GM13976 (cell line): Measurements from ENCODE around the gene CNTN6.

Experiments used
- DNase-seq: peaks from one replicate; pipeline ENCODE4 v3.0.0; 2012; ENCODE audit warnings: low spot score
- in situ Hi-C: fragments of 300-500 bp; cut with MboI; formaldehyde crosslinking; loops from one replicate; pipeline ENCODE4 v1.12.0; 2022; ENCODE audit warnings: low sequenced_read_pairs, mixed read lengths, inconsistent platforms; ENCODE audit not compliant: unreplicated experiment
- TF ChIP-seq, protein P1 (sequence below): IDR thresholded peaks from 2 replicates; pipeline ENCODE4 v1.5.1; 2012; ENCODE audit warnings: borderline replicate concordance, mild to moderate bottlenecking; ENCODE audit not compliant: insufficient read depth; ENCODE audit errors: extremely low read depth, missing control alignments, control extremely low read depth

The CNTN6 gene

GRCh38 chr3:1079662-1080061 is 13.2 kb upstream of the CNTN6 start:
- TF ChIP-seq, protein P1, sequence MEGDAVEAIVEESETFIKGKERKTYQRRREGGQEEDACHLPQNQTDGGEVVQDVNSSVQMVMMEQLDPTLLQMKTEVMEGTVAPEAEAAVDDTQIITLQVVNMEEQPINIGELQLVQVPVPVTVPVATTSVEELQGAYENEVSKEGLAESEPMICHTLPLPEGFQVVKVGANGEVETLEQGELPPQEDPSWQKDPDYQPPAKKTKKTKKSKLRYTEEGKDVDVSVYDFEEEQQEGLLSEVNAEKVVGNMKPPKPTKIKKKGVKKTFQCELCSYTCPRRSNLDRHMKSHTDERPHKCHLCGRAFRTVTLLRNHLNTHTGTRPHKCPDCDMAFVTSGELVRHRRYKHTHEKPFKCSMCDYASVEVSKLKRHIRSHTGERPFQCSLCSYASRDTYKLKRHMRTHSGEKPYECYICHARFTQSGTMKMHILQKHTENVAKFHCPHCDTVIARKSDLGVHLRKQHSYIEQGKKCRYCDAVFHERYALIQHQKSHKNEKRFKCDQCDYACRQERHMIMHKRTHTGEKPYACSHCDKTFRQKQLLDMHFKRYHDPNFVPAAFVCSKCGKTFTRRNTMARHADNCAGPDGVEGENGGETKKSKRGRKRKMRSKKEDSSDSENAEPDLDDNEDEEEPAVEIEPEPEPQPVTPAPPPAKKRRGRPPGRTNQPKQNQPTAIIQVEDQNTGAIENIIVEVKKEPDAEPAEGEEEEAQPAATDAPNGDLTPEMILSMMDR: no peak
- DNase-seq: no peak
- in situ Hi-C loops: no loop called here

GRCh38 chr3:1082108-1082507 is 10.7 kb upstream of the CNTN6 start:
- peak; percentile 15 for DNase-seq
- in situ Hi-C loops: no loop called here
- TF ChIP-seq, protein P1: peak; percentile 64

- TF ChIP-seq, protein P1: no peak
- no peak for DNase-seq
- in situ Hi-C loops: no loop called here
Observed at GRCh38 chr3:1087066-1087560, 5.7 kb upstream of the CNTN6 start.

- in situ Hi-C loops: no loop called here
- TF ChIP-seq, protein P1: no peak
- DNase-seq: no peak
Observed at GRCh38 chr3:1088503-1088902, 4.3 kb upstream of the CNTN6 start.

DNA sequence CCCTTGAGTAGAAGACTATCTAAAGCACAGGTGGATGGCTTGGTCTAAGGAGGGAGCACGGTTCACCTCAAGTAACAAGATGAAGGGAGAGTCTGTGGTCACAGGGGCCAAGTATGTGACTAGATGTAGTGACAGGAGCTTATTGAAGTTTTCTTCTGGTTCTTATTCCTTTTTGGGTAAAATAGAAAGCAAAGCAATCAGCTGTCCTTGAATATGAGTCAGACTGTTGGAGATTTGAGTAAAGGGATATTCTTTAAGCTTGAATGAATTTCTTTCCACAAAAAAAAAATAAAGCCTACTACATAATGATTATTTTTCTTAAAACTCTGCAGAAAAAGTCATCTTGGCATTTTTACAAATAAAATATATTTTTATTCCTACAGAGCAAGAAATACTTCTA is 1.5 kb upstream of the CNTN6 start:
- in situ Hi-C loops: no loop called here
- TF ChIP-seq, protein P1: no peak
- no peak for DNase-seq

DNA sequence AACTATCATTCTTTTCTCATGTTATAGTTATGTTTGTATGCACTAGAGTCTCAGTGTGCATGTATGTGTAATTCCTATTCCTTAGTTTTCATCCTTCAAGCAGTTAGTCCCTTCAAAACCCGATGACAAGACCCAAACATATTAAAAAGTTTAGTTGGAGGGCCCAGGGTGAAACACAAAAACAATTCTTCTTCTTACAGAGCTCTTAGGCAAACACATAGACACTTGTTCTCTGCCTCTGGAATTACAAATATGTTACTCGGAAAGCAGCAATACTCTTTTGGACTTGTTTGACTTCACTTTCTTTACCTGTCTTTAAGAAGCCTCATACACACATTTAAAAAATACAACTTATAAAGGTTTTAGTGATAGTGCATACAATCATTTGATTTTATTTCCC is 763 bp upstream of the CNTN6 start:
- TF ChIP-seq, protein P1: no peak
- in situ Hi-C loops: no loop called here
- no peak for DNase-seq

- TF ChIP-seq, protein P1: no peak
- DNase-seq: no peak
- in situ Hi-C loops: no loop called here
Observed at GRCh38 chr3:1093217-1093616, 393 bp downstream of the CNTN6 start.
